Chondrocyte (in vitro differentiated cells): Measurements from ENCODE around the gene TPSB2. TPM values are rescaled to one million over a fixed set of nuclear protein-coding genes. Genes with fewer than 3 reads are reported as not detected.

Experiments
- DNase-seq: peaks from one replicate; pipeline ENCODE4 v3.0.0; 2021; ENCODE audit warnings: mixed read lengths, low spot score
- H3K27ac Mint-ChIP-seq: one replicate; pipeline ENCODE4 v1.8.0; 2021; ENCODE audit warnings: mild to moderate bottlenecking, moderate library complexity, mixed read lengths; ENCODE audit not compliant: unreplicated experiment
- H3K27me3 Mint-ChIP-seq: 2 replicates; pipeline ENCODE4 v1.8.0; 2021; ENCODE audit warnings: low read depth, mixed read lengths
- H3K36me3 Mint-ChIP-seq: 2 replicates; pipeline ENCODE4 v1.8.0; 2021; ENCODE audit warnings: low read depth, mixed read lengths
- H3K4me1 Mint-ChIP-seq: 2 replicates; pipeline ENCODE4 v1.8.0; 2021; ENCODE audit warnings: low read depth, mild to moderate bottlenecking, mixed read lengths
- H3K4me3 Mint-ChIP-seq: one replicate; pipeline ENCODE4 v1.8.0; 2021; ENCODE audit warnings: mild to moderate bottlenecking, moderate library complexity, mixed read lengths; ENCODE audit not compliant: unreplicated experiment
- H3K9me3 Mint-ChIP-seq: 2 replicates; pipeline ENCODE4 v1.8.0; 2021; ENCODE audit warnings: low read depth, mixed read lengths
- total RNA-seq: library from RNA; stranded (reverse); gene quantifications from 3 replicates; pipeline ENCODE4 v1.2.1, GENCODE V29; 2021
- TF ChIP-seq, protein P1 (sequence below): fragments of 200-600 bp; sonication (generic); IDR thresholded peaks from 2 replicates; pipeline ENCODE4 v1.5.0; 2021; ENCODE audit warnings: antibody characterized with exemption, mild to moderate bottlenecking, moderate library complexity

The TPSB2 gene
- total RNA-seq, 1 donor from 2014 or later: not detected

DNA sequence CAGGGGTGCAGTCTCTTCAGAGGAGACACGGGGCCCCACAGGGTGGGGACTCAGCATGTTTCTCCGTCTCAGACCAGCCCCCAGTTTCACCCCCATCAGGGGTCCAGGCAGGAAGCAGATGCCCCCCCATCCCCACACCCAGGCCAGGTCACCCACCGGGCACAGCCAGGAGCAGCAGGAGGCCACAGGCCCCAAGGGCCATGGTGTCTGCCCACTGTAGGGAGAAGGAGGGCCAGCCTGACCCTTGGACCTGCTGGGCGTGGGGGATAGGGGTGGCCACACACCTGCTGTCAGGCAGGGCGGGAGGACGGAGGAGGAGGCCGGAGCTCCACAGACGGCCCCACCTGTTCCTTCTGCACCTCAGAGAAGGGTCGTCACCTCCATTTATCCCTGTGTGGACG is 4.9 kb downstream of the TPSB2 start, which contains the start of gene TPSG1:
TPSG1 (minus strand) TSS at position 218 of the 401 bp plus-strand sequence; CDS start at position 202, 16 bp downstream.
- H3K36me3 Mint-ChIP-seq: peaks cover 8% of the 10 kb centered on the region
- H3K4me3 Mint-ChIP-seq: no peak within 1 kb of the TSS
- DNase-seq: no peak
- no peaks in the 10 kb centered on the region for H3K9me3 Mint-ChIP-seq
- peaks cover 4% of the 10 kb centered on the region for H3K4me1 Mint-ChIP-seq
- no peaks in the 10 kb centered on the region for H3K27me3 Mint-ChIP-seq
- no peak within 1 kb of the TSS for H3K27ac Mint-ChIP-seq
- TF ChIP-seq, protein P1, sequence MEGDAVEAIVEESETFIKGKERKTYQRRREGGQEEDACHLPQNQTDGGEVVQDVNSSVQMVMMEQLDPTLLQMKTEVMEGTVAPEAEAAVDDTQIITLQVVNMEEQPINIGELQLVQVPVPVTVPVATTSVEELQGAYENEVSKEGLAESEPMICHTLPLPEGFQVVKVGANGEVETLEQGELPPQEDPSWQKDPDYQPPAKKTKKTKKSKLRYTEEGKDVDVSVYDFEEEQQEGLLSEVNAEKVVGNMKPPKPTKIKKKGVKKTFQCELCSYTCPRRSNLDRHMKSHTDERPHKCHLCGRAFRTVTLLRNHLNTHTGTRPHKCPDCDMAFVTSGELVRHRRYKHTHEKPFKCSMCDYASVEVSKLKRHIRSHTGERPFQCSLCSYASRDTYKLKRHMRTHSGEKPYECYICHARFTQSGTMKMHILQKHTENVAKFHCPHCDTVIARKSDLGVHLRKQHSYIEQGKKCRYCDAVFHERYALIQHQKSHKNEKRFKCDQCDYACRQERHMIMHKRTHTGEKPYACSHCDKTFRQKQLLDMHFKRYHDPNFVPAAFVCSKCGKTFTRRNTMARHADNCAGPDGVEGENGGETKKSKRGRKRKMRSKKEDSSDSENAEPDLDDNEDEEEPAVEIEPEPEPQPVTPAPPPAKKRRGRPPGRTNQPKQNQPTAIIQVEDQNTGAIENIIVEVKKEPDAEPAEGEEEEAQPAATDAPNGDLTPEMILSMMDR: no peak

DNA sequence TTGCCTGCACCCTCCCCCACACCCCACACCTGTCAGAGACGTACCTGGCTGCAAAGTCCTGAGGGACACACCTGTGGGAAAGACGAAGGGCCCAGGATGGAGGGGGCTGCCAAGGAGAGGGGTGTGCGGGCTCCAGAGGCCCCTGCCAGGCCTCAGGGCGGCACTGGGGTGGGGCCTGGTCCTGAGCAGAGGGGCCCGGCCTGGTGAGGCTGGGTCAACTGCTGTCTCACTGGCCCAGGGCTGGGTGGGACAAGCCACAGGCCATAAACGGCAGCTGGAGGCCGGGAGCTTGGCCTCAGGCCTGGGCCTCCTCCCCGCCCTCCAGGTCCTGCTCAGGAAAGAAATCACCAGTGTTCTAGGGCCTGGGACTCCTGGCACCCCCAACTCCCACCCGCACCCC is 5.4 kb downstream of the TPSB2 start:
- H3K4me1 Mint-ChIP-seq: peaks cover 4% of the 10 kb centered on the region
- H3K36me3 Mint-ChIP-seq: peaks cover 8% of the 10 kb centered on the region
- no peaks in the 10 kb centered on the region for H3K9me3 Mint-ChIP-seq
- no peak for DNase-seq
- H3K4me3 Mint-ChIP-seq: no peak overlapping the region
- H3K27ac Mint-ChIP-seq: no peak overlapping the region
- TF ChIP-seq, protein P1: no peak
- H3K27me3 Mint-ChIP-seq: no peaks in the 10 kb centered on the region

DNA sequence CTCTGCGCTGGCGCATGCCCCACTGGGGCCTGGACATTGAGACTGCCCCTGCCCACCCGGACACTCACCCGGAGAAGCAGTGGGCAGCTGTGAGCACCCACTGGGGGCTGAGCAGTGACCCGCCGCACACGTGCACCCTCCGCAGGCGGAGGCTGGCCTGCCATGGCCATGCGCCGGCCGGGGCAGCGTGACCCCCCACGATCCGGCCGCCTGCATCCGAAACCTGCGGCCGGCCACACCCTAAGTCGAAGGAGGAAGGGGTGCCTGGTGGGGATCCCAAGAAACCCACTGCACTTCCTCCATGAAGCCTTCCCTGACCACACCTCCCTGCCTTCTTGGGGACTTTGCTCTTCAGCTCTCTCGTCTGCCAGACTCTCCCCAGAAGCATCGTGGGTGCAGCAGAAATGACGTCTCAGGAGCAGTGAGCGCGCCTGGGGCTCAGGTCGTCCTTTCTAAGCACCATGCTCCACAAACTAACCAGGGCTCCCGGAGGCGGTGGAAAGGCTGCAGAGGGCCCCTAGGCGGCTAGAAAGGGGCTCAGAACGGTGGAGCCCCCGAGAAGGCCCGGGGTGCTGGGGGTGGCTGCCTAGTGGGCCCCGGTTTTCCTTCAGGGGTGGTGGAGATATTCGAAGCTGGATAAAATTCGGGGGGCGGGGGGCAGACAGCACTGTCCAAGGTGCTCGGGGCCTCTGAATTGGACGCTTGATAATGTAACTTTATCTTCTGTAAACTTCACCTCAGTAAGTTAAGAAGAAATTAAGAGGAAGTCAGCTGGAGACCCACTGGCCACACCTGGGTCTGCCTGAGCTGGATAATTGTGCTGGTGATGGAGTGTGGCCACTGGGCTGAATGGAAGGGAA is 6.4 kb downstream of the TPSB2 start:
- peaks cover 4% of the 10 kb centered on the region for H3K4me1 Mint-ChIP-seq
- no peak overlapping the region for H3K4me3 Mint-ChIP-seq
- no peaks in the 10 kb centered on the region for H3K9me3 Mint-ChIP-seq
- no peak for DNase-seq
- TF ChIP-seq, protein P1: no peak
- H3K36me3 Mint-ChIP-seq: peaks cover 8% of the 10 kb centered on the region
- H3K27ac Mint-ChIP-seq: no peak overlapping the region
- H3K27me3 Mint-ChIP-seq: no peaks in the 10 kb centered on the region

DNA sequence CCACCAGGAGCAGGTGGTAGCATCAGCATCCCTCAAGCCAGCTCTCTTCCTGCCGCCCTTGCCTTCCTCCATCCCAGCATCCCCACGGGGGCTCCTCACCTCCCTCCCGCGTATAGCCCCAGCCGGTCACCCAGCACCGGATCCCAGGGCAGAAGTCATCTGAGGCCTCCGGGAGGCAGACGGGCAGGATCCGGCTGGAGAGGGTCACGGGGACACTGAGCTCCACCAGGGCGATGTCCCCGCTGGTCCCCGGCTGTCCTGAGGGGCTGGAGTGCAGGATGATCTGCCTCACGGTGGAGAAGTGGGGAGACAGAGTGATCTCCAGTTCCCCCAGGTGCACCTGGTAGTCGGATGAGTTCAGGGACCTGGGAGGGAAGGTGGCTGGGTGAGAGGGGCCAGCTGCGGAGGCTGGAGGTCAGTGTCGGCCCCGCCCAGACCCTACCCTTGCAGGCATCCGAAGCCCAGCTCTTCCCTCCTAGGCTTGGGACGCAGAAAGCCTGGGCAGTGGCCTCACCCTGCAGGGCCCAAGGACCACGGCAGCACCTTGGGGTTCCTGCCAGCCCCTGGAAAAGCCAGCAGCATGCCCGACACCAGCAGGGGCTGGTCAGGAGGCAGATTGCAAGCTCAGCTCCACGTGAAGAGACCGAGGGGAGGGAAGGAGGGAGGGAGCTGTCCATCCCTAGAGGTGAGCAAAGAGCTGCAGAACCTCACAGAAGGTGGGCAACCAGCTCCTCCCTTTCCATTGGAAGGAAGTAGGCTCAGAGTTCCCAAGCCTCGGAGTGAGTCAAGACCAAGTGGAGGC is 7.2 kb downstream of the TPSB2 start:
- TF ChIP-seq, protein P1: no peak
- Mint-ChIP-seq H3K27me3 (no peaks in the 10 kb centered on the region), H3K4me1 (peaks cover 4% of the 10 kb centered on the region), H3K27ac (no peak overlapping the region), H3K9me3 (no peaks in the 10 kb centered on the region), H3K4me3 (no peak overlapping the region), H3K36me3 (peaks cover 10% of the 10 kb centered on the region)
- DNase-seq: no peak
